K562 (cell line): Measurements from ENCODE around the gene SLC2A13. TPM values are rescaled to one million over a fixed set of nuclear protein-coding genes. Genes with fewer than 3 reads are reported as not detected.

Experiments used
- ATAC-seq: fragments of 200-7000 bp; cut with Tn5 transposase; 3 replicates; pipeline ENCODE4 v1.9.1; 2020; ENCODE audit warnings: moderate library complexity
- BruUV-seq: library from RNA; stranded (reverse); fragments of 400-500 nt; replicated peaks from 2 replicates; lab custom pipeline; 2021; lab: Mats Ljungman, UMichigan
- CTCF ChIA-PET: fragments of 300-600 bp; formaldehyde crosslinking; extraction: SDS; loops from one replicate; lab custom pipeline; 2021; ENCODE audit warnings: low intra/inter-chr PET ratio; lab: Yijun Ruan, JAX
- POLR2A ChIA-PET: fragments of 300-600, 350-650 bp; sonication (Branson Sonifier 250); formaldehyde crosslinking; extraction: SDS; loops from one replicate; lab custom pipeline; 2021; ENCODE audit warnings: antibody characterized with exemption, inconsistent platforms; lab: Yijun Ruan, JAX
- DNase-seq, 4 experiments: peaks; one replicate each; pipeline versions ENCODE4 v3.0.0 to v3.0.0-alpha.2; 2011 to 2018; ENCODE audit warnings: low spot score in 3 of 4, mixed read lengths in 3 of 4; ENCODE audit errors: extremely low read depth in 1 of 4
- FAIRE-seq: peaks from 2 replicates; lab custom pipeline; 2011; peaks lifted over from hg19 to GRCh38; lab: Jason Lieb, UNC
- H2AFZ ChIP-seq: 2 replicates; pipeline ENCODE4 v1.6.0; 2011; ENCODE audit warnings: low read depth, low read length, control low read depth, inconsistent platforms
- H3K27ac ChIP-seq: fragments of 200-600 bp; 3 replicates; pipeline ENCODE4 v1.8.0; 2011; ENCODE audit warnings: low read depth, mild to moderate bottlenecking, control low read depth, inconsistent platforms, low read length, moderate library complexity, mixed read lengths; ENCODE audit errors: extremely low read depth
- H3K27me3 ChIP-seq, 2 experiments: fragments of 300-600 bp in 1 of 2; 2 replicates in 1 of 2; 3 replicates in 1 of 2; pipeline versions ENCODE4 v1.6.0 to v1.8.0; 2011; ENCODE audit warnings: inconsistent platforms in 2 of 2, low read length in 2 of 2, mild to moderate bottlenecking in 1 of 2, mixed read lengths in 1 of 2, moderate library complexity in 1 of 2; ENCODE audit not compliant: control insufficient read depth in 2 of 2, insufficient read depth in 2 of 2
- H3K36me3 ChIP-seq: fragments of 300-600 bp; 3 replicates; pipeline ENCODE4 v1.8.0; 2011; ENCODE audit warnings: mild to moderate bottlenecking, low read length, inconsistent platforms; ENCODE audit not compliant: control insufficient read depth, insufficient read depth
- H3K4me1 ChIP-seq, 2 experiments: fragments of 200-600 bp in 1 of 2; replicated peaks in 1 of 2; 2 replicates in 1 of 2; 3 replicates in 1 of 2; pipeline versions ENCODE4 v1.5.1 to v1.8.0; 2011; ENCODE audit warnings: inconsistent platforms in 2 of 2, low read length in 2 of 2, mild to moderate bottlenecking in 1 of 2, mixed read lengths in 1 of 2, moderate library complexity in 1 of 2; ENCODE audit not compliant: control insufficient read depth in 2 of 2, insufficient read depth in 2 of 2
- H3K4me2 ChIP-seq: 2 replicates; pipeline ENCODE4 v1.6.1; 2011; ENCODE audit warnings: low read length, control low read depth, inconsistent platforms, mixed read lengths; ENCODE audit not compliant: insufficient read depth
- H3K4me3 ChIP-seq: fragments of 200-600 bp; sonication (generic), shearing (Covaris generic); 2 replicates; pipeline ENCODE4 v1.5.1; 2016; ENCODE audit warnings: control low read depth, inconsistent platforms
- H3K79me2 ChIP-seq: fragments of 200-600 bp; 3 replicates; pipeline ENCODE4 v1.8.0; 2011; ENCODE audit warnings: low read length, inconsistent platforms; ENCODE audit not compliant: control insufficient read depth, insufficient read depth
- H3K9ac ChIP-seq, 2 experiments: 2 replicates each; pipeline versions ENCODE4 v1.6.0 to v1.6.1; 2011; ENCODE audit warnings: low read depth in 2 of 2, low read length in 2 of 2, control low read depth in 1 of 2, inconsistent platforms in 1 of 2, mild to moderate bottlenecking in 1 of 2, mixed read lengths in 1 of 2; ENCODE audit not compliant: insufficient read depth in 1 of 2
- H3K9me1 ChIP-seq: one replicate; pipeline ENCODE4 v1.6.0; 2011; ENCODE audit warnings: inconsistent platforms, mild to moderate bottlenecking, low read length, moderate library complexity; ENCODE audit not compliant: control insufficient read depth, insufficient read depth
- H3K9me3 ChIP-seq: replicated peaks from 2 replicates; pipeline ENCODE4 v1.5.1; 2011; ENCODE audit warnings: low read depth, low read length, inconsistent platforms; ENCODE audit not compliant: control insufficient read depth, insufficient read depth
- H4K20me1 ChIP-seq: replicated peaks from 2 replicates; pipeline ENCODE4 v1.6.1; 2011; ENCODE audit warnings: low read length, inconsistent platforms, mixed read lengths; ENCODE audit not compliant: control insufficient read depth, insufficient read depth
- BCOR ChIP-seq: fragments of 450-650 bp; IDR thresholded peaks from 2 replicates; pipeline ENCODE4 v1.6.1; 2016
- SLC30A9 ChIP-seq: fragments of 250-450 bp; sonication (Bioruptor Pico); IDR thresholded peaks from 2 replicates; pipeline ENCODE4 v1.8.0; 2022; ENCODE audit warnings: mild to moderate bottlenecking, moderate library complexity
- ZBTB8A ChIP-seq: fragments of 450-650 bp; IDR thresholded peaks from 2 replicates; pipeline ENCODE4 v1.6.1; 2018; ENCODE audit warnings: mild to moderate bottlenecking, moderate library complexity; ENCODE audit not compliant: partially characterized antibody
- ZC3H4 ChIP-seq: sonication (generic); formaldehyde crosslinking; IDR thresholded peaks from 2 replicates; pipeline ENCODE4 v1.9.0; 2021; ENCODE audit warnings: missing genetic modification reagents, borderline replicate concordance
- WGBS: fragments of 100-300 bp; shearing (Covaris generic); methylation state at CpG from one replicate; pipeline ENCODE4 v1.1.6; 2016; ENCODE audit warnings: low coverage, mixed read lengths; ENCODE audit not compliant: insufficient coverage; ENCODE audit errors: missing lambda C conversion rate; 5-methylcytosine and 5-hydroxymethylcytosine counted together
- in situ Hi-C: fragments of 300-500 bp; cut with MboI; formaldehyde crosslinking; loops from 4 replicates; pipeline ENCODE4 v1.15.0; 2018; ENCODE audit warnings: inconsistent platforms, mixed read lengths
- intact Hi-C: fragments of 100-400 bp; cut with micrococcal nuclease; formaldehyde crosslinking; loops from 2 replicates; pipeline ENCODE4 v1.14.2; 2022
- polyA plus RNA-seq, 8 experiments: library from polyadenylated mRNA; depleted of rRNA in 4 of 8; stranded (reverse) in 5 of 8; unstranded in 3 of 8; fragments of >200 nt; fragmentation: Nextera tagmentation in 2 of 8; fragmentation: Illumina TruSeq in 1 of 8; extraction: Ambion mirVana in 2 of 8; extraction: Trizol in 1 of 8; gene quantifications; 2 replicates each; pipeline versions ENCODE4 v1.2.1 to v1.2.3, GENCODE V29; 2011 to 2014; ENCODE audit warnings: inconsistent platforms in 1 of 8, missing spikeins in 1 of 8
- total RNA-seq, 7 experiments: library from RNA; depleted of rRNA in 6 of 7; stranded (reverse); fragments of >200 nt in 6 of 7; fragmentation: Illumina TruSeq in 2 of 7; extraction: Trizol in 2 of 7; gene quantifications; 2 replicates each; pipeline versions ENCODE4 v1.2.1 to v1.2.3, GENCODE V29; 2011 to 2021; ENCODE audit warnings: low replicate concordance in 1 of 7
- TF ChIP-seq, protein P1 (sequence below), 2 experiments: fragments of 450-650 bp; IDR thresholded peaks; 2 replicates each; pipeline ENCODE4 v1.6.1; 2018; ENCODE audit warnings: mild to moderate bottlenecking in 2 of 2, low read depth in 1 of 2; ENCODE audit not compliant: partially characterized antibody in 2 of 2

The SLC2A13 gene
- total and polyA plus RNA-seq, 9 of the 15 experiments (the other 6 are each of a cell fraction or from before 2014, with no cell fraction given), result 1.7 to 12.4 (median 9.0) TPM

DNA sequence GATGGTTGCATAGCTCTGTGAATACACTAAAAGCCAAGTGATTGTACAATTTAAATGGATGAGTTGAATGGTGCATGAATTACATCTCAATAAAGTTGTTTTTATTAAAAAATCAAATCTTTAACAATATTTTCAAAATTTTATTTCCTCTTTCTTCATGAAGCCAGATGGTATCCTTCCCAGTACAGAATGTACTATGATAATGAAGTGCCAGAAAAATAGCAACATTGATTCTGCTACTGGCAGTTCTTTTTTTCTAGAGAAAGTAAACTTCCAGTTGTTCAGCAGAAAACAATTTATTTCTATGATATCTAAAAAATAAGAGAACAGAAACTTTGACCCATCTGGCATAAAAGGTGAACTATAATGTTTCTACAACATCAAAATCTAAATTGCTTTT, 61.5 kb downstream of the SLC2A13 start (continued):
- TF ChIP-seq, protein P1, sequence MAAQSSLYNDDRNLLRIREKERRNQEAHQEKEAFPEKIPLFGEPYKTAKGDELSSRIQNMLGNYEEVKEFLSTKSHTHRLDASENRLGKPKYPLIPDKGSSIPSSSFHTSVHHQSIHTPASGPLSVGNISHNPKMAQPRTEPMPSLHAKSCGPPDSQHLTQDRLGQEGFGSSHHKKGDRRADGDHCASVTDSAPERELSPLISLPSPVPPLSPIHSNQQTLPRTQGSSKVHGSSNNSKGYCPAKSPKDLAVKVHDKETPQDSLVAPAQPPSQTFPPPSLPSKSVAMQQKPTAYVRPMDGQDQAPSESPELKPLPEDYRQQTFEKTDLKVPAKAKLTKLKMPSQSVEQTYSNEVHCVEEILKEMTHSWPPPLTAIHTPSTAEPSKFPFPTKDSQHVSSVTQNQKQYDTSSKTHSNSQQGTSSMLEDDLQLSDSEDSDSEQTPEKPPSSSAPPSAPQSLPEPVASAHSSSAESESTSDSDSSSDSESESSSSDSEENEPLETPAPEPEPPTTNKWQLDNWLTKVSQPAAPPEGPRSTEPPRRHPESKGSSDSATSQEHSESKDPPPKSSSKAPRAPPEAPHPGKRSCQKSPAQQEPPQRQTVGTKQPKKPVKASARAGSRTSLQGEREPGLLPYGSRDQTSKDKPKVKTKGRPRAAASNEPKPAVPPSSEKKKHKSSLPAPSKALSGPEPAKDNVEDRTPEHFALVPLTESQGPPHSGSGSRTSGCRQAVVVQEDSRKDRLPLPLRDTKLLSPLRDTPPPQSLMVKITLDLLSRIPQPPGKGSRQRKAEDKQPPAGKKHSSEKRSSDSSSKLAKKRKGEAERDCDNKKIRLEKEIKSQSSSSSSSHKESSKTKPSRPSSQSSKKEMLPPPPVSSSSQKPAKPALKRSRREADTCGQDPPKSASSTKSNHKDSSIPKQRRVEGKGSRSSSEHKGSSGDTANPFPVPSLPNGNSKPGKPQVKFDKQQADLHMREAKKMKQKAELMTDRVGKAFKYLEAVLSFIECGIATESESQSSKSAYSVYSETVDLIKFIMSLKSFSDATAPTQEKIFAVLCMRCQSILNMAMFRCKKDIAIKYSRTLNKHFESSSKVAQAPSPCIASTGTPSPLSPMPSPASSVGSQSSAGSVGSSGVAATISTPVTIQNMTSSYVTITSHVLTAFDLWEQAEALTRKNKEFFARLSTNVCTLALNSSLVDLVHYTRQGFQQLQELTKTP (IDR thresholded peaks at IDR 0.05; ENCODE audit: low read depth in 1 of 2, partially characterized antibody in 2 of 2), result no peak

DNA sequence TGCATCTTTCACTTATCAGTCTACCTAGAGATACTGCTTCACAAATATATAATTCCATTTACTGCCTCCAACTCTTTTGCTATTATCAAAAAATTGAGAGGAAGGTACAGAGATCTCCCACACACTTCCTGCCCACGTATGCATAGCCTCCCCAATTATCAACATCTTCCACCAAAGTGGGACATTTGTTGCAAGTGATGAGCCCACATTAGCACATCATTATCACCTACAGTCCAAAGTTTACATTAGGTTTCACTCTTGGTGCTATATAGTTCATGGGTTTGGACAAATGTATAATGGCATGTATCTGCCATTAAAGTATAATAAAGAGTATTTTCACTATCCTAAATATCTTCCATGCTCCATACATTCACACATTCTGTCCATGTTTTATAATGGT, 66.3 kb downstream of the SLC2A13 start:
- 9% methylated on average over 1 of the region's 1 CpG for WGBS
- no peak overlapping the region for H2AFZ ChIP-seq
- no peak overlapping the region for H3K9ac ChIP-seq
- intact Hi-C loops (no loop called here), in situ Hi-C loops (no loop called here)
- H3K79me2 ChIP-seq, result no peaks in the 10 kb centered on the region
- H3K27ac ChIP-seq, result no peak overlapping the region
- H3K9me3 ChIP-seq, result no peaks in the 10 kb centered on the region
- no peak overlapping the region for H3K4me3 ChIP-seq
- ATAC-seq (no peak), FAIRE-seq (no peak), DNase-seq (no peak)
- H3K36me3 ChIP-seq, result no peaks in the 10 kb centered on the region
- BruUV-seq, result no TSS peak
- H3K4me1 ChIP-seq, result no peaks in the 10 kb centered on the region
- TF ChIP-seq ZC3H4 (CRISPR knock-in tag) (no peak), SLC30A9 (no peak), BCOR (no peak), ZBTB8A (no peak)
- H3K27me3 ChIP-seq, result no peaks in the 10 kb centered on the region
- POLR2A ChIA-PET, result no interaction called here
- H4K20me1 ChIP-seq, result no peaks in the 10 kb centered on the region
- H3K4me2 ChIP-seq, result no peak overlapping the region
- no peaks in the 10 kb centered on the region for H3K9me1 ChIP-seq
- CTCF ChIA-PET, result interaction anchor here (0.6 kb wide), 1 partner anchor 125 kb away, joined by 3 read pairs; no protein-coding TSS in a partner anchor
